Measurements from ENCODE around the gene MTUS2. TPM values are rescaled to one million over a fixed set of nuclear protein-coding genes. Genes with fewer than 3 reads are reported as not detected.
A peak's percentile ranks its signal among the peaks of the same experiment; 100 is the strongest.

The MTUS2 gene
- total and polyA plus RNA-seq, 2 of the 8 experiments (the other 6 are each of a cell fraction or from before 2014, with no cell fraction given) = 0.18 to 0.80 TPM

GRCh38 chr13:29487466-29488454, 667.6 kb downstream of the MTUS2 start:
- Histone ChIP-seq H3K56ac (replicated peaks; ENCODE audit: insufficient read length, low read depth, low read length) (no peak overlapping the region), H3K18ac (ENCODE audit: extremely low read depth, low read length) (no peak overlapping the region), H3K79me2 (ENCODE audit: control insufficient read depth in 1 of 2, insufficient read depth in 2 of 2, low read length in 2 of 2) (no peaks in the 10 kb centered on the region), H4K8ac (ENCODE audit: extremely low read depth, insufficient read depth, low read length) (no peak overlapping the region), H3K36me3 (ENCODE audit: control insufficient read depth in 2 of 4, insufficient read depth in 4 of 4, low read length in 3 of 4) (no peaks in the 10 kb centered on the region; a peak in 2 of 8 replicates), H2BK12ac (ENCODE audit: low read depth, low read length) (peak overlapping the region; percentile 52; the same call in 1 of the 2 replicates), H2BK15ac (ENCODE audit: low read length) (no peak overlapping the region), H3K27me3 (replicated peaks in 1 of 4; ENCODE audit: control insufficient read depth in 3 of 4, extremely low read depth in 1 of 4, insufficient read depth in 3 of 4, low read length in 3 of 4) (peaks cover 0 to 2% (median 0%) of the 10 kb centered on the region in 4 experiments; a peak in 1 of 7 replicates), H3K23me2 (ENCODE audit: low read depth, low read length) (peaks cover 16% of the 10 kb centered on the region), H4K5ac (ENCODE audit: insufficient read length, low read depth, low read length) (no peak overlapping the region), H3K4me1 (replicated peaks in 1 of 4; ENCODE audit: control insufficient read depth in 3 of 4, insufficient read depth in 4 of 4, low read length in 3 of 4) (peaks cover 2 to 11% (median 6%) of the 10 kb centered on the region in 4 experiments), H3K4me3 (ENCODE audit: extremely low read depth in 1 of 4, insufficient read depth in 2 of 4, low read depth in 3 of 4, low read length in 4 of 4) (no peak overlapping the region), H3K4ac (replicated peaks; ENCODE audit: insufficient read length, low read depth, low read length) (no peak overlapping the region), H3K79me1 (ENCODE audit: low read depth, low read length) (no peaks in the 10 kb centered on the region; the same call in 1 of the 2 replicates), H4K91ac (replicated peaks; ENCODE audit: insufficient read length, low read length) (no peak overlapping the region), H3K23ac (ENCODE audit: insufficient read length) (no peak overlapping the region), H3K4me2 (ENCODE audit: insufficient read depth in 1 of 2, low read depth in 2 of 2, low read length in 2 of 2) (peak overlapping the region; percentile 12 to 29; a peak in 1 of 4 replicates), H3K9ac (replicated peaks in 1 of 4; ENCODE audit: extremely low read depth in 1 of 4, low read depth in 3 of 4, low read length in 3 of 4) (no peak overlapping the region), H3K14ac (ENCODE audit: insufficient read length) (no peak overlapping the region), H2AFZ (ENCODE audit: low read length) (no peak overlapping the region), H4K20me1 (replicated peaks in 1 of 2; ENCODE audit: control insufficient read depth in 1 of 2, insufficient read depth in 2 of 2, low read length in 2 of 2) (peaks cover 0 to 11% of the 10 kb centered on the region in 2 experiments), H2BK20ac (ENCODE audit: low read length) (no peak overlapping the region), H2BK5ac (ENCODE audit: low read depth, low read length) (peak overlapping the region; percentile 40; the same call in 1 of the 2 replicates), H2BK120ac (replicated peaks; ENCODE audit: low read depth, low read length) (no peak overlapping the region), H2AK5ac (ENCODE audit: low read depth, low read length) (no peak overlapping the region), H3K9me3 (ENCODE audit: insufficient read depth in 2 of 2, low read depth in 1 of 2, low read length in 1 of 2) (no peaks in the 10 kb centered on the region), H3K27ac (ENCODE audit: low read depth, low read length) (no peak overlapping the region)
- DNase-seq (ENCODE audit: low read depth in 1 of 2, low spot score in 2 of 2) (no peak), FAIRE-seq (peak; percentile 48)
- 82% methylated on average over 21 of the region's 22 CpGs; no CpG with 5 or more reads in 1 of the 2 experiments for WGBS, 2 experiments (ENCODE audit: extremely low coverage in 1 of 2, insufficient coverage in 1 of 2, insufficient read length in 1 of 2, insufficient replicate concordance in 2 of 2, low coverage in 1 of 2, low lambda C conversion rate in 2 of 2, missing lambda C conversion rate in 1 of 2)
- CTCF ChIA-PET (ENCODE audit: partially characterized antibody) = interaction anchor here (0.9 to 1.7 kb wide), 8 partner anchors 8 to 221 kb away, joined by 3 to 8 read pairs (median 4); no protein-coding TSS in a partner anchor
- POLR2A ChIA-PET (ENCODE audit: partially characterized antibody) = interaction anchor here (1.1 kb wide), 1 partner anchor 20 kb away, joined by 3 read pairs; no protein-coding TSS in a partner anchor
- no peak for TF ChIP-seq SP4 (IDR thresholded peaks at IDR 0.05; ENCODE audit: low read length)
- no peak for TF ChIP-seq TCF12 (IDR thresholded peaks at IDR 0.05; ENCODE audit: low read depth, low read length)
- TF ChIP-seq BACH1 (IDR thresholded peaks at IDR 0.05; ENCODE audit: low read length) = no peak
- TF ChIP-seq SP2 (IDR thresholded peaks at IDR 0.05; ENCODE audit: low read length) = no peak
- TF ChIP-seq KDM5A (IDR thresholded peaks at IDR 0.05; ENCODE audit: low read length) = no peak
- TF ChIP-seq TEAD4 (IDR thresholded peaks at IDR 0.05; ENCODE audit: low read depth, low read length) = peak; percentile 45; the same call in 1 of the 2 replicates
